ENCODE measurements around the gene PCK2. TPM values are rescaled to one million over a fixed set of nuclear protein-coding genes. Genes with fewer than 3 reads are reported as not detected.

Gene PCK2
- total RNA-seq, 1 donor from 2014 or later: 35.0 TPM

GRCh38 chr14:24098229-24098926 lies 4.3 kb downstream of the PCK2 start:
- DNase-seq (ENCODE audit: extremely low spot score, unreplicated experiment): no peak
- no peaks in the 10 kb centered on the region for H3K27me3 Mint-ChIP-seq
- no peaks in the 10 kb centered on the region for H3K9me3 Mint-ChIP-seq
- H3K27ac Mint-ChIP-seq: no peak overlapping the region
- H3K4me1 Mint-ChIP-seq (ENCODE audit: unreplicated experiment): peaks cover 18% of the 10 kb centered on the region
- H3K36me3 Mint-ChIP-seq: peaks cover 9% of the 10 kb centered on the region
- no peak for TF ChIP-seq CTCF (conservative IDR thresholded peaks at IDR 0.05)
- H3K4me3 Mint-ChIP-seq: no peak overlapping the region

GRCh38 chr14:24098927-24099813 lies 5.1 kb downstream of the PCK2 start:
- no peak for TF ChIP-seq CTCF (conservative IDR thresholded peaks at IDR 0.05)
- Mint-ChIP-seq H3K4me3 (no peak overlapping the region), H3K9me3 (no peaks in the 10 kb centered on the region), H3K27ac (no peak overlapping the region), H3K4me1 (ENCODE audit: unreplicated experiment) (peaks cover 14% of the 10 kb centered on the region), H3K27me3 (no peaks in the 10 kb centered on the region), H3K36me3 (peaks cover 9% of the 10 kb centered on the region)
- DNase-seq (ENCODE audit: extremely low spot score, unreplicated experiment): no peak

GRCh38 chr14:24100197-24100981 lies 6.3 kb downstream of the PCK2 start:
- Mint-ChIP-seq H3K27ac (no peak overlapping the region), H3K36me3 (peaks cover 11% of the 10 kb centered on the region), H3K9me3 (no peaks in the 10 kb centered on the region), H3K27me3 (no peaks in the 10 kb centered on the region), H3K4me3 (no peak overlapping the region), H3K4me1 (ENCODE audit: unreplicated experiment) (peaks cover 8% of the 10 kb centered on the region)
- DNase-seq (ENCODE audit: extremely low spot score, unreplicated experiment): no peak
- no peak for TF ChIP-seq CTCF (conservative IDR thresholded peaks at IDR 0.05)

GRCh38 chr14:24100982-24101494 lies 6.9 kb downstream of the PCK2 start:
- Mint-ChIP-seq H3K4me3 (no peak overlapping the region), H3K4me1 (ENCODE audit: unreplicated experiment) (peaks cover 4% of the 10 kb centered on the region), H3K27ac (no peak overlapping the region), H3K9me3 (no peaks in the 10 kb centered on the region), H3K36me3 (peaks cover 7% of the 10 kb centered on the region), H3K27me3 (no peaks in the 10 kb centered on the region)
- no peak for DNase-seq (ENCODE audit: extremely low spot score, unreplicated experiment)
- no peak for TF ChIP-seq CTCF (conservative IDR thresholded peaks at IDR 0.05)

- Mint-ChIP-seq H3K4me3 (no peak overlapping the region), H3K9me3 (no peaks in the 10 kb centered on the region), H3K27ac (no peak overlapping the region), H3K4me1 (ENCODE audit: unreplicated experiment) (no peaks in the 10 kb centered on the region), H3K27me3 (no peaks in the 10 kb centered on the region), H3K36me3 (peaks cover 7% of the 10 kb centered on the region)
- no peak for TF ChIP-seq CTCF (conservative IDR thresholded peaks at IDR 0.05)
- DNase-seq (ENCODE audit: extremely low spot score, unreplicated experiment): no peak
These were observed 8.4 kb downstream of the PCK2 start for GRCh38 chr14:24102357-24103048.
